Stimulated activated CD8-positive, alpha-beta memory T cell treated with anti-CD3 and anti-CD28 coated beads, Interleukin-12 subunit alpha, Interleukin-12 subunit beta, amount 100 ng/mL, for 24 hours (primary cell): ENCODE results near the gene KCNK7.
"Not testable (repeated sequence)": the region's sequence is repeated elsewhere in the genome, so short reads cannot be mapped to it uniquely, and the experiment has no call there.

ENCODE experiments used
- DNase-seq: peaks from one replicate; pipeline ENCODE4 v3.0.0-alpha.2; 2020; ENCODE audit errors: extremely low read depth

Gene KCNK7, protein sequence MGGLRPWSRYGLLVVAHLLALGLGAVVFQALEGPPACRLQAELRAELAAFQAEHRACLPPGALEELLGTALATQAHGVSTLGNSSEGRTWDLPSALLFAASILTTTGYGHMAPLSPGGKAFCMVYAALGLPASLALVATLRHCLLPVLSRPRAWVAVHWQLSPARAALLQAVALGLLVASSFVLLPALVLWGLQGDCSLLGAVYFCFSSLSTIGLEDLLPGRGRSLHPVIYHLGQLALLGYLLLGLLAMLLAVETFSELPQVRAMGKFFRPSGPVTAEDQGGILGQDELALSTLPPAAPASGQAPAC

DNA sequence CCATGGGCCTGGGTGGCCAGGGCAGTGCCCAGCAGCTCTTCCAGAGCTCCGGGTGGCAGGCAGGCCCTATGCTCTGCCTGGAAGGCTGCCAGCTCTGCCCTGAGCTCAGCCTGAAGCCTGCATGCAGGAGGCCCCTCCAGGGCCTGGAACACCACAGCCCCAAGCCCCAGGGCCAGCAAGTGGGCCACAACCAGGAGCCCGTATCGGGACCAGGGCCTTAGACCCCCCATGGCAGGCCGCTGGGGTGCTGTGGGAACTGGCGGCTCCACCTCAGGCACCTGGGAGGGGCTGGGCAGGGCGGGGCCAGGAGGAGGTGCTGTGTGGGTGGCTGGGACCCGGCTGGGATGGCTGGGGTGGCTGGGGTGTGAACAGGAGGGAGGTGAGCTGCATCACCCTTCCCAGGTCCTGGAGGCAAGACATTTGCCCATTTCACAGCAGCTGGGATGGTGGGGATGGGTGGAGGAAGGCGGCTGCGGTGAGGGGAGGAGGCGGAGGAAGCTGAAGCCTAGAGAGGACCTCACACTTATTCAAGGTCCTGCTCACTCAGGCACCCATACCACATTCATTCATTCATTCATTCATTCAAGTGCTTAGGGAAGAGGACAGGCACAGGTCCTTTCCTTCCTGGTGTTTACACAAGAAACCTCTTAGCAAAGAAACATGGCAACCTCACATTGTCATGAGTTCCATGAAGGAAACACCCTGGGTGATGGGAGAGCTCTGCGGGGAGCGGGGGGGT lies at the start of gene KCNK7:
Gene KCNK7, minus strand, starts transcription at position 258 of the 739 bp plus-strand sequence. Its CDS starts 28 bp downstream, at position 230.
- no peak for DNase-seq

DNA sequence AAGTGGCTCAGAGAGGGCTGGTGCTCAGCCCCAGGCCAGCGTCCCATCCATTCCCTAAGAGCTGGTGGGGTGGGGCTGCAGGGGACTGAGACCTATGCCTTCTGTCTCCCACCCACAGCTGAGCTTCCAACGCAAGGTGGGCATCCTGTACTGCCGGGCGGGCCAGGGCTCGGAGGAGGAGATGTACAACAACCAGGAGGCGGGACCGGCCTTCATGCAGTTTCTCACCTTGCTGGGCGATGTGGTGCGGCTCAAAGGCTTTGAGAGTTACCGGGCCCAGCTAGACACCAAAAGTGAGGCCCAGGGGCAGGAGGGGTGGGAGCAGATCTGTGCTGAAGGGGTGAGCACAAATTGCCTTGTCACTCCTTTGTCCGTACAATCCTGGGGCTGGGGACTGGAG lies 49.2 kb upstream of the KCNK7 start:
- DNase-seq = no peak

DNA sequence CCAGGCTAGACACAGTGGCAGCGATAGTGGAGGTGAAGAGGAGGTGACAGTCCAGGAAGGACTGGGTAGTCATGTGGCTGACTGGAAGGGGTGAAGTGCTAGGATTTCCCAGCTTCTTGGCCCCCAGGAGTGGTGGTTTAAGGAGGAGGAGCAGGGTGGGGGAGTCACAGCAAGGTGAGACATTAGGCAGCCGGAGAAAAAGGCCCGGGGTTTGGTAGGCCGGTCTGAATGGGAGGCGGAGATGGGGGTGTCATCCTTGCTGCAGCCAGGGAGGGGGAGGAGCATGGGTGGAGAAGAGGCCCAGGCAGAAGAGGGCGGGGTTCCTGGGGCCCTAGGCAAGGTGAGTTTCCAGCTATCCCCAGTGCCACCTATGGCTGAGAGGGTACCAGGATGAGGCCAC lies 48.4 kb upstream of the KCNK7 start:
- no peak for DNase-seq

DNA sequence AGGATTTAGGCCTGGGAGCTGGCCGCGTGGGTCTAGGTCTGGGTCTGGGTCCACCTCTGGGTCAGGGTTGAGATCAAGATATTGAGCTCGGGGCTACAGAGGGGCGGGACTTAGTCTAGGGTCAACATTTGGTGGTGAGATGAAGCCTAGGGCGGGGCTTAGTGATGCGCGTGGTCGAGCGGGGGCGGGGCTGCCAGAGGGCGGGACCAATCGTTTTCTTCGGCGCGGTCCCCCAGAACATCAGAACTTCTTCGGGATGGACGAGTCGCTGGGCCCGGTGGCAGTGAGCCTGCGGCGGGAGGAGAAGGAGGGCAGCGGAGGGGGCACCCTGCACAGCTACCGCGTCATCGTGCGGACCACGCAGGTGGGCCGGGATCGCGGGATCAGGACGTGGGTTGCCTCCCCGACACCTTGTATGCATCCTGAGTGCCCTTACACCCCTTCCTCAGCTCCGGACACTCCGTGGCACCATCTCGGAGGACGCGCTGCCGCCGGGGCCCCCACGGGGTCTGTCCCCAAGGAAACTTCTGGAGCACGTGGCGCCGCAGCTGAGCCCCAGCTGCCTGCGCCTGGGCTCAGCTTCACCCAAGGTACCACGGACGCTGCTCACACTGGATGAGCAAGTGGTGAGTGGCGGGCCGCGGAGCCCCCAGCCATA lies 46.5 kb upstream of the KCNK7 start:
- no peak for DNase-seq

DNA sequence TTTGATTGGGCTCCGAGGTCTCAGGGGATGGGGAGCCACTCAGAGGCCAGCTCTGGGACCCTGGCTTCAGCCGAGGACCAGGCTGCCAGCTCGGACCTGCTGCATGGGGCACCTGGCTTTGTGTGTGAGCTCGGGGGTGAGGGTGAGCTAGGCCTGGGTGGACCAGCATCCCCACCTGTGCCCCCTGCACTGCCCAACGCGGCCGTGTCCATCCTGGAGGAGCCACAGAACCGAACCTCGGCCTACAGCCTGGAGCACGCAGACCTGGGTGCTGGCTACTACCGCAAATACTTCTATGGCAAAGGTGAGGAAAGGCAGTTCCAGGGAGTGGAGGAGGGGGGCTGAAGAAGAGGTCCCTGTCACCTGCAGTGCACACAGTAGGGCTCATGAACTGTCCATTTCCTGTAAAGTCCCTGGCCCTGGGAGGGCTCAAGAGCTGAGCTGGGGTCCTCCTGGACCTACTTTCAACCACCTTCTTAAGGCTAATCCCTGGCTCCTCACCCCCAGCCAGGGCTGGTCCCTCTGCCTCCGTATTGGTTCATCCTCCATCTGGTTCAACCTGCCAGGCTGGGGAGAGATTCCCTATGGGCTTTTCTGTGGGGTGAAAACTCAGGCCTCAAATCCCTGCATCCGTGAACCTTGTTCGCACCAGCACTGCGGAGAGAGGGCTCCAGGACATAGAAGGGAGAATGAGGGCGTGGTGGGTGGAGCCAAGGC lies 45.9 kb upstream of the KCNK7 start:
- DNase-seq = no peak

DNA sequence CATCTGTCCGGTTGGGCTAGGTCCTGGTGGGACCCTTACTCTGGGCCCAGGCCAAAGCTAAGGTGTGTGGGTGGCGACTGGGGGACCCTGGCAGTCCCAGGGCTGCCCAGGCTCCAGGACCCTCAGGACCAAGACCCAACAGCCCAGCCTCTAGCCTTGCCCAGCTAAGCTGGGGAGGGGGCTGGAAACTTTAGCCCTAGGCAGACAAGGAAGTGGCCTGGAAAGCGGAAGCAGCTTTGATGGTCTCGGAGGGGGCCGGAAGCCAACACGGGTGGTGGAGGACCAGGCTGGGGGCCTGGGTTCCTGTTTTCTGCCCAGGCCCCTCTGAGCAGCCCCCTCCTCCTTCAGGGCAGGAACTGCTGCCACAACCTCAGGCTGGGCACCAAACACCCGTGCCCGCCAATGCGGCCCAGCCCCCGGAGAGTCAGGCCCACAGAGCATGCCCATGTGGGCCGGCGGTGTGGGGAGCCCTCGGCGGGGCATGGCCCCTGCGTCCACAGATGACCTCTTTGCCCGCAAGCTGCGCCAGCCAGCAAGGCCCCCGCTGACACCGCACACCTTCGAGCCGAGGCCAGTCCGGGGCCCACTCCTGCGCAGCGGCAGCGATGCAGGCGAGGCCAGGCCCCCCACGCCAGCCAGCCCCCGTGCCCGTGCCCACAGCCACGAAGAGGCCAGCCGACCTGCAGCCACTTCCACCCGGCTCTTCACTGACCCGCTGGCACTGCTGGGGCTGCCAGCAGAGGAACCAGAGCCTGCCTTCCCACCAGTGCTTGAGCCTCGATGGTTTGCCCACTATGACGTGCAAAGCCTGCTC lies 45.1 kb upstream of the KCNK7 start:
- DNase-seq = no peak

DNA sequence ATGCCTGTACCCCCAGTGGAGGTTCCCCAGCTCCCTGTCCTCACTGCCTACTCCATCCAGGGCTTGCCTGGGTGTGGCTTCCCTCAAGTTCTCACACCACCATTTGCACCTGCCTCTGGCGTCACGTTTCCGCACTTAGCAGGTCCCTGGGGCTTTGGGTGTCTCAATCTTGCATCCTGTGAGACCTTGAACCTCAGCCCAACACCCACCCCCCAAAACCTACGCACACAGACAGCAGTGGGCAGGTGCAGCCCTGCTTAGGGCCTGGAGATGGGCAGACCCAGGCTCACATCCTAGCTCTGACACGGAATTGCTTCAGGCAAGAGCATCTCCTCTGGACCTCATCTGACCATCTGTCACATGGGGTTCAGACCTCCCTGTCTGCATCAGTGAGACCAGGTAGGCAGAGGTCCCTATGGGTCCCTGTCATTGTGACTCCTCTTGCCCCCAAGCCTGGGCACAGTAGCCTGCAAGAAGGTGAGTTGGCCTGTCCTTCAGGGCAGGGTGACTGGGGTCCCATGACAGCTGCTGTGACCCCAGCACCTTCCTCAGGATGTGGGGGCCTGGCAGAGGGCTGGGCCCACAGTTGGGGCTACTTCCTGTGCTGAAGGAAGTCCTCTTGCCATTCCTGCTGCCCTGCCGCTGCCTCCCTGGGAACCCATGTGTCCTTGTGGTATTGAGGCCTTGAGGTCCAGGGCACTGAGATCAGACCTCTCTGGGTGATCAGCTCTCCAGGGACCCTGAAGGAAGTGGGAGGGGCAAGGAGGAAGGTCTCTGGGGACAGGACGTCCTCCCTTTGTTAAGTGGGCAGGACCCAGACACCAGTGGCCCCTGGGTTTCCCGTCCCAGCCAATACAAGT lies 44.3 kb upstream of the KCNK7 start:
- DNase-seq = no peak

DNA sequence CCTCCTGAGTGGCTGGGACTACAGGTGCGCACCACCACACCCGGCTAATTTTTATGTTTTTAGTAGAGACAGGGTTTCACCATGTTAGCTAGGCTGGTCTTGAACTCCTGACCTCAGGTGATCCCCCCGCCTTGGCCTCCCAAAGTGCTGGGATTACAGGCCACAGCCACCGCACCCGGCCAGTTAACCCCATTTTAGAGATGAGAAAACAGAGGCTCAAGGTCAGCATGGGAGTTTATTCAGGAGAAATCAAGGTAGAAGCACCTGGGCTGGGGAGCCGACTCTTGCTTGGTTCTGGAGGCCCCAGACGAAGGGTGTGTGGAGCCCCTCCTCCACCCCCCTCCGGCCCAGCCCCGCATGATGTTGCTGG lies 43.6 kb upstream of the KCNK7 start:
- DNase-seq = not testable (repeated sequence)

- DNase-seq = no peak
These were observed 42.3 kb upstream of the KCNK7 start, which contains the start of gene SIPA1 for GRCh38 chr11:65637794-65638419. TSS of gene SIPA1 (plus strand) at chr11:65638101. CDS start at chr11:65640922, 2,821 bp downstream.

- no peak for DNase-seq
These were observed 41.5 kb upstream of the KCNK7 start for GRCh38 chr11:65637032-65637557.

- no peak for DNase-seq
These were observed 40.8 kb upstream of the KCNK7 start for GRCh38 chr11:65636108-65637031.

- DNase-seq = no peak
These were observed 39.5 kb upstream of the KCNK7 start for GRCh38 chr11:65634905-65635731.

GRCh38 chr11:65634440-65634839 lies 38.8 kb upstream of the KCNK7 start:
- DNase-seq = no peak

- DNase-seq = no peak
These were observed 38.5 kb upstream of the KCNK7 start for GRCh38 chr11:65634109-65634436.

GRCh38 chr11:65633390-65634108 lies 37.9 kb upstream of the KCNK7 start:
- no peak for DNase-seq

DNA sequence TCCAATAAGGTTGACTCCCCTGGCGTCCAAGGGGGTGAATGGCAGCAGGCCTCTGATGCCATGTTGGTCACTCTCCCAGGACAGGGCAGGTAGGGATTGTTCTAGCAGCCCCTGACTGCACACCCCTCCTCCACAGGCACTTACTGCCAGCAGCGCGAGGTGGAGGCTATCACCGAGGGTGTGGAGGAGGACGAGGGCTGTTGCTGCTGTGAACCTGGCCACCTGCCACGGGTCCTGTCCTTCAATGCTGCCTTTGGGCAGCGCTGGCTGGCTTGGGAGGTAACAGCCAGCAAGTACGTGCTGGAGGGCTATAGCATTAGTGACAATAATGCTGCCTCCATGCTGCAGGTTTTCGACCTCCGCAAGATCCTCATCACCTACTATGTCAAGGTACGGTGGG lies 34.6 kb upstream of the KCNK7 start:
- no peak for DNase-seq

DNA sequence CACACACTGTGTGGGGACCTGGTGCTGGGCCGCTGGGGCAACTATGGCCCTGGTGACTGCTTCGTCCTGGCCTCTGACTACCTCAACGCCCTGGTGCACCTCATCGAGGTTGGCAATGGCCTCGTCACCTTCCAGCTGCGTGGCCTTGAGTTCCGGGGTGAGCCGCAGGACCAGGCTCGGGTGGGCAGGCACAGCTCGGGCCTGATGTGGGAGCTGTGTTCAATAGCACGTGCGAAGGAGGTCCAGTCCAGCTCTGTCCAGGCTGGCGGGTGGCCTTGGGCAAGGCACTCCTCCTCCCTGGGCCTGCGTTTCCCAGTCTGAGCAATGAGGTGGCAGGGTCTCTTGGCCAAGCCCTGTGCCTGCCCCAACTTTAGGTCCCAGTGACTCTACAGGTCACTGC lies 34.0 kb upstream of the KCNK7 start:
- no peak for DNase-seq
